Embryonic facial prominence (tissue), 1 donor: Measurements from ENCODE around the gene PPP4R3A.
"Not testable (repeated sequence)": the region's sequence is repeated elsewhere in the genome, so short reads cannot be mapped to it uniquely, and the experiment has no call there.

Source experiments
- DNase-seq: peaks from one replicate; pipeline ENCODE4 v3.0.0-alpha.2; 2016; ENCODE audit errors: extremely low spot score

Gene PPP4R3A

GRCh38 chr14:91503000-91503504, 7.1 kb downstream of the PPP4R3A start:
- no peak for DNase-seq

- DNase-seq: no peak
These were observed 7.9 kb downstream of the PPP4R3A start for GRCh38 chr14:91501951-91502930.

DNA sequence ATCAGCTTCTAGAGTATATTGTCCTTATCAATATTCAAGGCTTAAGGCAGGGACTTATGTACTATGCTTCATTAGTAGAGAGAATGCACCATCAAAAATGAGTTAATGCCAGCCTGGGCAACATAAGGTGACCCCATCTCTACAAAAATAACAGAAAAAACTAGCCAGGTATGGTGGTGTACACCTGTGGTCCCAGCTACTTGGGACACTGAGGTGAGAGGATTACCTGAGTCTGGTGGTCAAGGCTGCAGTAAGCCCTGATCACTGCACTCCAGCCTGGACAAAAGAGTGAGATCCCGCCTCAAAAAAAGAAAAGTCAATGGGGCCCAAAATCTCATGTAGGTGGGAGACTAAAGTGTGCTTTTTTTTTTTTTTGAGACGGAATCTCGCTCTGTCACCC, 8.8 kb downstream of the PPP4R3A start:
- DNase-seq: no peak

- DNase-seq: no peak
These were observed 13.3 kb downstream of the PPP4R3A start for GRCh38 chr14:91496790-91497189.

DNA sequence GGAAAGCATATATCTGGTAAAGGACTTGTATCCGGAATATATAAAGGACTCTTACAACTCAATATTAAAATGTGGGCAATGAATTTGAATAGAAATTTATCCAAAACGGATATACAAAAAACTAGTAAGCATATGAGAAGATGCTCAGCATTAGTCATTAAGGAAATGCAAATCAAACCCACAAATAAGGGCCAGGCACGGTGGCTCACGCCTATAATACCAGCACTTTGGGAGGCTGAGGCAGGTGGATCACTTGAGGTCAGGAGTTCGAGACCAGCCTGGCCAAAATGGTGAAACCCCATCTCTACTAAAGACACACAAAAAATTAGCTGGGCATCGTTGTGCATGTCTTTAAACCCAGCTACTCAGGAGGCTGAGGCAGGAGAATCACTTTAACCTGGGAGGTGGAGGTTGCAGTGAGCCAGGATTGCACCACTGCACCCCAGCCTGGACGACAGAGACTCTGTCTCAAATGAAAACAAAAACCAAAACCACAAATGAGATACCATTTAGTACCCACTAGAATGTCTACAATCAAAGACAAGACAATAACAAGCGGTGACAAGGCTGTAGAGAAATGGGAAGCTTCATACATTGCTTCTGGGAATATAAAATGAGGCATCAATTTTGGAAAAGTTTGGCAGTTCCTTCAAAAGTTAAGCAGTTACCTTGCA, 15.6 kb downstream of the PPP4R3A start:
- DNase-seq: not testable (repeated sequence)

DNA sequence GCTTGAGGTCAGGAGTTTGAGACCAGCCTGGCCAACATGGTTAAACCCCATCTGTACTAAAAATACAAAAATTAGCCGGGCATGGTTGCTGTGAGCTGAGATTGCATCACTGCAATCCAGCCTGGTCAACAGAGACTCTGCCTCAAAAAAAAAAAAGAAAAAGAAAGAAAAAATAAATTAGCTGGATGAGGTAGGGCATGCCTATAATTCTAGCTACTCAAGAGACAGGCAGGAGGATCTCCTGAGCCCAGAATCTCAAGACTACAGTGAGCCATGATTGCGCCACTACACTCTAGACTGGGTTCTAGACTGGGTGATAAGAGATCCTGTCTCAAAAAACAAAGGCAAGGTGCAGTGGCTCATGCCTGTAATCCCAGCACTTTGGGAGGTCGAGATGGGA, 16.9 kb downstream of the PPP4R3A start:
- DNase-seq: no peak

DNA sequence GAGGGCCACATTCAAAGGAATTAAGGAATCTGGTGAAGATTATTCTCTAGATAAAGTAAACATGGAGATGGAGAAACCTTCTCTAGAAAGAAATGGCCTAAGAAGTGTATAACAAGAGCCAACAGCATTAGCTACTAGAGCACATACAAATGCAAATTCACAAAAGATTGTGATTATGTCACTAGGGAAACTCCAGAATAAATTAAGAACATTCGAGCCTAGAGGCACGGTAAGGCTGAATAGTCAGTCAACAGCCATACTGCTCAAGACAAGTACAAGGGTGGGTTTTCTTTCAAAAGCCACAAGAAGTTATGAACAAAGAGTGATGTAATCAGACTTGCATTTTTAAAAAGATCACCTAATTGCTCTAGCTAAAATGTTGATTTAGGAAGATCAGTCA, 25.4 kb downstream of the PPP4R3A start:
- DNase-seq: no peak

- DNase-seq: no peak
These were observed 25.9 kb downstream of the PPP4R3A start for GRCh38 chr14:91484186-91484585.

GRCh38 chr14:91482263-91483013, 27.7 kb downstream of the PPP4R3A start:
- DNase-seq: no peak

DNA sequence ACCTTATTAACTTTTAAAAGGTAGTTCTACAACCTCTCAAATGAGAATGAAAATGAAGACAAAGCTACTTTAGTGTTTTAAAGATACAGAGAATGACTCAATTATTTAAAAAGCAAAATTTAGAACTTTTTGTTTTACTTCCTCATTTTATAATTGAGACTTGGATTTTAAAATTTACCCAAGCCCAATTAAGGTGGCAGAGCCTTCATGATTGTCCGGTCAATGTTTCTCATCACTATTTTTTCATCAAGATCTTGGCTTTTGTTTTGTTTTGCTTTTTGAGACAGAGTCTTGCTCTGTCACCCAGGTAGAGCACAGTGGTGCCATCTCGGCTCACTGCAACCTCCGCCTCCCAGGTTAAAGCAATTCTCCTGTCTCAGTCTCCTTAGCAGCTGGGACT, 32.7 kb downstream of the PPP4R3A start:
- DNase-seq: no peak

DNA sequence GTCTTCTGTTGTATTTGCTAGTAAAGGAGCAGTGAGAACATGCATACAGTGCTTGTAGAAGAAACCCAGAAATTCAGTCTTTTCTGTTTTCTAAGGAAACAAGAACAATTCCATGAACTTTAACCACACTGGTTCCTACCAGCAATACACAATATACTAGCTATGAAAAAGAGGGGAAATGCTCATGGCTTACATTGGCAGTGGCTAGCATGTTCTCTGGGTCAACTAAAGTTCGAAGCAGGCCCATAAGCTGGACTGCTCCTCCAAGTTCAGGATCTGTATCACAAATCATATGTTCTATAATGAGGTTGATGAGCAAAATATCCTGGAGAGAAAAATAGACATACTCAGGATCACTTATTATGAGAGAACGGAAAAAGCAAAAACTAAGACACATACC, 37.1 kb downstream of the PPP4R3A start:
- DNase-seq: no peak

DNA sequence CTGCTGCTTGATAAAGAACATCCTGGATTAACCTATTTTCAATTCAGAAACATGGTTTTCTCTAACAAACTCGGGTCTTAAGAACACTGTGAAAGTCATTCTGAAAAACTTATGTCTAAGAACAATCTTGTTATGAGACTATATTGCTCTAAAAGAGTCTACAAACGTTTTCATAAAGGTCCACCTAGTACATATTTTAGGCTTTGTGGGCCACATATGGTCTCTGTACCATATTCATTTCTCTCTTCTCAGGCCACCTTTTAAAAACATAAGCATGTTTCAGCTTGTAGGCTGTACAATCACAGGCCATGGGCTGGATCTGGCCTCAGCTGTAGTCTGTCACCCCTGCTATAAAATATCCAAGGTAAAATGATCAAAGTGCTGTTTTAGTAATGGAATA, 39.9 kb downstream of the PPP4R3A start:
- DNase-seq: no peak

DNA sequence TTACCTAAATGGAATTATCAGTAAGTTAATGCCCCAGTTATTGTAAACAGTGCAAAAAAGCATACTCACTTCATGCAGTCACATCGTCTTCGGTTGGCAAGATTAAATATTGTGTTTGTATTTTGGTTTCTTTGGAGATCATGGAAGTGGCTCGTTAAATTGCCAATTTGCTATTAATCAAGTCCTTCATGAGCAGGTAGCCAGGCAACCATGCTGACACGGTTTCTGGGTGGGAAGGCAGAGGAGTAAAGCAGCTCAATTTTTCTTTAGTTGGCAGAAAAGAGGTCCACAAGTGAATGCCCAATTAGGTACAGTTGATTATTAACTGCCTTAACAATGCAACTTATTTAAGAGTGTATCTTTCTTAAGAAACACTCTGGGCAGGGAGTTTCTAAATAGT, 43.9 kb downstream of the PPP4R3A start:
- no peak for DNase-seq

- DNase-seq: no peak
These were observed 45.4 kb downstream of the PPP4R3A start for GRCh38 chr14:91464615-91465205.

DNA sequence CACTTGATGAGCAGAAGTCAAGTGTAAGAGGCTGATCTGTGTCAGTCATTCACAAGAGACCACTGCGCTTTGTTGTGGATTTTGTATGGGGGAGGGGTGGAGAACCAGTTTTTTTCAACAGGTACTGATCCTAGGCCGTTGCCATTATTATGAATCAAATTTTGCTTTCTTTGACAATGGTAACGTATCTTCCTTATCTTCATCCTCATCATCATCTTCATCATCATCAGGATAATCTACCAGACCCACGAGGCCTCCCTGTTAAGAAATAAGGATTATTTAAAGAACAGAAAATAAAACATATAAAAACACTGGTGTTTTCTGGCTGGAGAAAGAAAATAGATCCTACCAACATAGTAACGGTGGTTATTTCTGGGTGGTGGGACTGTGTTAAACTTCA, 51.5 kb downstream of the PPP4R3A start:
- no peak for DNase-seq

- no peak for DNase-seq
These were observed 53.8 kb downstream of the PPP4R3A start for GRCh38 chr14:91456283-91456682.

DNA sequence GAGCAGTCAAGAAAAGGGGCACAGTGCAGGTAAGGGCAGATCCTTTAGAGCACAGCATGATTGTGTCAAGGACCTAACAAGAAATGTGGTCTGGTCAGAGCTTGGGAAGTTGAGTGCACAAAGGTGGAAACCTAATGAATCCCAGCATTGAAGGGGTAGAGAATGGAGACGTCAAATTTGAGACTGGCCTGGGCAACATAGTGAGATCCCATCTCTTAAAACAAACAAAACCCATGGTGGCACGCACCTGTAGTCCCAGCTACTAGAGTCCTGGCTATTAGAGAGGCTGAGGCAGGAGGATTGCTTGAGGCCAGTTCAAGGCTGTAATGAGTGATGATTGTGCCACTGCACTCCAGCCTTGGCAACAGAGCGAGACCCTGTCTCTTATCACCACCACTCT, 55.5 kb downstream of the PPP4R3A start:
- DNase-seq: no peak

- no peak for DNase-seq
These were observed 56.0 kb downstream of the PPP4R3A start for GRCh38 chr14:91454155-91454554.

- no peak for DNase-seq
These were observed 56.4 kb downstream of the PPP4R3A start for GRCh38 chr14:91453744-91454143.

DNA sequence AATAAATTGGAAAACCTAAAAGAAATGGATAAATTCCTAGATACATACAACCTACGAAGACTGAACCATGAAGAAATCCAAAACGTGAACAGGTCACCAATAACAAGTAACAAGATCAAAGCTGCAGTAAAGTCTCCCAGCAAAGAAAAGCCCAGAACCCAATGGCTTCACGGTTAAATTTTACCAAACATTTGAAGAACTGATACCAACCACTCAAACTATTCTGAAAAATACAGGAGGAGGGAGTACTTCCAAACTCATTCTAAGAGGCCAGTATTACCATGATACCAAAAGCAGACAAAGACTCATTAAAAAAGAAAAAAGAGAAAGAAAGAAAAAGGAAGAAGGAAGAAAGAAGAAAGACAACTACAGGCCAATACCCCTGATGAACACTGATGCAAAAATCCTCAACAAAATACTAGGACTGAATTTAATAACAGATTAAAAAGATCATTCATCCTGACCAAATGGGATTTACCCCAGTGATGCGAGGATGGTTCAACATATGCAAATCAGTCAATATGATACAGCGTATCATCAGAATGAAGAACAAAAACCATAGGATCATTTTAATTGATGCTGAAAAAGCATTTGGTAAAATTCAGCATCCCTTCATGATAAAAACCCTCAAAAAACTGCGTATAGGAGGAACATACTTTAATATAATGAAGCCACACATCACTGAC, 65.6 kb downstream of the PPP4R3A start:
- no peak for DNase-seq

DNA sequence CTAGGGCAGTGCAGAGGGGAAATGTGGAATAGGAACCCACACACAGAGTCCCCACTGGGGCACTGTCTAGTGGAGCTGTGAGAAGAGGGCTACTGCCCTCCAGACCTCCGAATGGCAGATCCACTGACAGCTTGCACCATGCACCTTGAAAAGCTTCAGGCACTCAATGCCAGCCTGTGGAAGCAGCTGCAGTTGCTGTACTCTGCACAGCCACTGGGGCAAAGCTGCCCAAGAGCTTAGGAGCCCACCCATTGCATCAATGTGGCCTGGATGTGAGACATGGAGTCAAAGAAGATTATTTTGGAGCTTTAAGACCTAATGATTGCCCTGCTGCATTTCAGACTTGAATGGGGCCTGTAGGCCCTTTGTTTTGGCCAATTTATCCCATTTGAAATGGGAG, 70.8 kb downstream of the PPP4R3A start:
- DNase-seq: no peak
